ENCODE data around the gene BCL10.

DNA sequence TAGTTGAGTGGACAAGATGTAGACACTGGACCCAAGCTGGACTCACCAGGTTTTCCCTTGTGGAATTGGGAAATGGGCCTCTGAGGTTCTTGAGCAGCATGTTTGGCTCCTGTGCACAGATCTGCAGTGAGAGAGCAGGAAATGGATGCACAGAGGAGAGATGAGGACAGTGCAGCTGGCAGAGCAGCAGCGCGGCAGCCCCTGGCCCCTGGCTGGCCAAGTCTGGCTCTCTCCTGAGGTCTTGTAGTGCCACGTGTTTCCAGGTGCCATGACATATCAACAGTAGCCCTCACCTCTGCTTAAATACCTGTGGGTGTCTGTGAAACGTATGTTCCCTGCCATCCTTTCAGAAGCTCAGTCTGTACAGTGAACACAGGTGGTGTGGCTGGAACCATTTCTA is 19.2 kb upstream of the BCL10 start:
- TF ChIP-seq, protein P1, sequence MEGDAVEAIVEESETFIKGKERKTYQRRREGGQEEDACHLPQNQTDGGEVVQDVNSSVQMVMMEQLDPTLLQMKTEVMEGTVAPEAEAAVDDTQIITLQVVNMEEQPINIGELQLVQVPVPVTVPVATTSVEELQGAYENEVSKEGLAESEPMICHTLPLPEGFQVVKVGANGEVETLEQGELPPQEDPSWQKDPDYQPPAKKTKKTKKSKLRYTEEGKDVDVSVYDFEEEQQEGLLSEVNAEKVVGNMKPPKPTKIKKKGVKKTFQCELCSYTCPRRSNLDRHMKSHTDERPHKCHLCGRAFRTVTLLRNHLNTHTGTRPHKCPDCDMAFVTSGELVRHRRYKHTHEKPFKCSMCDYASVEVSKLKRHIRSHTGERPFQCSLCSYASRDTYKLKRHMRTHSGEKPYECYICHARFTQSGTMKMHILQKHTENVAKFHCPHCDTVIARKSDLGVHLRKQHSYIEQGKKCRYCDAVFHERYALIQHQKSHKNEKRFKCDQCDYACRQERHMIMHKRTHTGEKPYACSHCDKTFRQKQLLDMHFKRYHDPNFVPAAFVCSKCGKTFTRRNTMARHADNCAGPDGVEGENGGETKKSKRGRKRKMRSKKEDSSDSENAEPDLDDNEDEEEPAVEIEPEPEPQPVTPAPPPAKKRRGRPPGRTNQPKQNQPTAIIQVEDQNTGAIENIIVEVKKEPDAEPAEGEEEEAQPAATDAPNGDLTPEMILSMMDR (IDR thresholded peaks at IDR 0.05), result no peak
- TF ChIP-seq POLR2A (IDR thresholded peaks at IDR 0.05), result no peak
- no peak for TF ChIP-seq EP300 (IDR thresholded peaks at IDR 0.05)
